ENCODE measurements around the gene SUPT20HL2.

- no peak for TF ChIP-seq CTCF (IDR thresholded peaks at IDR 0.05)
- TF ChIP-seq POLR2A (IDR thresholded peaks at IDR 0.05), result no peak
- TF ChIP-seq EP300 (IDR thresholded peaks at IDR 0.05), result no peak
- no peak for TF ChIP-seq POLR2AphosphoS5 (IDR thresholded peaks at IDR 0.05)
These were observed 26.6 kb upstream of the SUPT20HL2 start for GRCh38 chrX:24340501-24340900.

All from gastroesophageal sphincter (tissue), 3 donors.